Activated T-helper 9 cell treated with anti-CD3 and anti-CD28 coated beads, Interleukin-2, amount 50 U/mL, for 16 hours (primary cell): ENCODE measurements around the gene IGFL3.
"Not testable (repeated sequence)": the region's sequence is repeated elsewhere in the genome, so short reads cannot be mapped to it uniquely, and the experiment has no call there.

ENCODE experiments used
- DNase-seq: peaks from one replicate; pipeline ENCODE4 v3.0.0-alpha.2; 2020; ENCODE audit warnings: low read depth

Gene IGFL3

DNA sequence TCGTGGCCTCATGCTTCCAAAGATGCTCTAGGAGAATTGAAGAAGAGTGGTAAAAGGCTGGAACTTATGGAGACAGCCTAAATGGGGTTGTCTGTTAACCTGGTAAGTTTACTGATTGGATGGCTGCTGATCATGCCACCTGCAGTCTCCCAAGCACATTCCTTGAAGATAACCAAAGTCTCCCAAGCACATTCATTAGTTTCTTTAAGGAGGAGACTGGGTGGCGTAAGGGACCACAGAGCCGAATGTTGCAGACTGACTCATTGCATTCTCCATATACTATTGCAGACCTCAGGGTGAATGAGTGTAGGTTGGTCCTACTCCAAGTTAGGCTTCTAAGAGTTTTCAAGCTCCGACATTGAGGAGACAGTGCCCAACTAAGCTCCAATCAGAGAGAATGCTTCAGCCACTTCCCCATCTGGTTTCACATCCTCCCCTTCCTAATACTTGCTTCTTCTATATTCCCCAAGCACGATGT is at the start of gene IGFL3:
IGFL3 (minus strand) TSS at position 51 of the 478 bp plus-strand sequence; CDS start at position 12, 39 bp downstream.
- DNase-seq: no peak

DNA sequence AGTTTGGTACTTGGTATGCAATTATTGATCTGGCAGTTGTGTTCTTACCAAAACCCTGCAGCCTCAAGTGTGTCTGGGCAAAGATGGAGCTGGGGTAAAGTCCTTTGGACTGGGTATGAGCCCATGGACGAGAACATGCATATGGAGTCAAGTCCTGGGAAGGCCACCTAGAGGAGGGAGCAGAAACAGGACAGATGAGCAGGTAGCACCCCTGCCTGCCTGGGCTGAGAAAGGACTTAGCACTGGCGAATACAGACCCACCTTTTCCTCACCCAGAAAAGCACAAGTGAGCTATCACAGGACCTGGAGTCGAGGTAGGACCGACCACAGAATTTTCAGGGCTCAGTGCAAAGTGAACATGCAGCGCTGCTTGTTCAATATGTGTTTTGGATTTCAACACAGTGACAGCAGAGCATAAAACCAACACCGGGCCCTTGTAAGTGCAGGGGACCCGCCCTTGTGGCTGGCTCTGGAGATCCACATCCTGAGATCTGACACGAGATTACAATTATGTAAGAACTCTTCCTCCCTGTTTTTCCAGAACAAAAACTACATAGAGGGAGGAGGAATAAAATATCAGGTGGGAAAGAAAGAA is 49.5 kb upstream of the IGFL3 start:
- DNase-seq: no peak

DNA sequence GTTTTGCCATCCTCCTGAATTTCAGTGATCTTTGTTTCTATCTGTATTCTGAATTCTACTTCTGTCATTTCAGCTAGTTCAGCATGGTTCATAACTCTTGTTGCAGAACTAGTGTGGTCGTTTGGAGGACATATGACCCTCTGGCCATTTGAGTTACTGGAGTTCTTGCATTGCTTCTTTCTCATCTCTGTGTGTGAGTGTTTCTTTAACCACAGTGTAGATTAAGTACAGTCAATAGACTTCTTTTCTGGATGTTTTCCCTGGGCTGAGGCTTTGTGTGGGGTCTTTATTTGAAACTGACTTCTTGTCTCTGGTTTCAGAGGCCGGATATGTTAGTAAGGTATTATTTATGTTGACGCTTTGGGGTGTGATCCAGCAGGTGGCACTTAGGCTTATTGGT is 38.2 kb upstream of the IGFL3 start:
- no peak for DNase-seq

DNA sequence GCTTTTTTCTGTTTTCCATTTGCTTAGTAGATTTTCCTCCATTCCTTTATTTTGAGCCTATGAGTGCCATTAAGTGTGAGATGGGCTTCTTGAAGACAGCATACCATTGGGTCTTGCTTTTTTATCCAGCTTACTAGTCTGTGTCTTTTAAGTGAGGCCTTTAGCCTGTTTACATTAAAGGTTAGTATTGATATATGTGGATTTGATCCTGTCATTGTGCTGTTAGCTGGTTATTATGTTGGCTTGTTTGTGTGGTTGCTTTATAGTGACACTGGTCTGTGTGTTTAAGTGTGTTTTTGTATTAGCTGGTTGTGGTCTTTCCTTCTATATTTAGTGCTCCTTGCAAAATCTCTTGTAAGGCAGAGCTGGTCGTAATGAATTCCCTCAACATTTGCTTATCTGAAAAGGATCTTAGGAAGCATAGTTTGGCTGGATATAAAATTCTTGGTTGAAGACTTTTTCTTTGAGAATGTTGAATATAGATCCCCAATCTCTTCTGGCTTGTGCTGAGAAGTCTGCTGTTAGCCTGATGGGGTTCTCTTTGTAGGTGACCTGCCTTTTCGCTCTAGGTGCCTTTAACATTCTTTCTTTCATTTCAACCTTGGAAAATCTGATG is 37.3 kb upstream of the IGFL3 start:
- DNase-seq: not testable (repeated sequence)

DNA sequence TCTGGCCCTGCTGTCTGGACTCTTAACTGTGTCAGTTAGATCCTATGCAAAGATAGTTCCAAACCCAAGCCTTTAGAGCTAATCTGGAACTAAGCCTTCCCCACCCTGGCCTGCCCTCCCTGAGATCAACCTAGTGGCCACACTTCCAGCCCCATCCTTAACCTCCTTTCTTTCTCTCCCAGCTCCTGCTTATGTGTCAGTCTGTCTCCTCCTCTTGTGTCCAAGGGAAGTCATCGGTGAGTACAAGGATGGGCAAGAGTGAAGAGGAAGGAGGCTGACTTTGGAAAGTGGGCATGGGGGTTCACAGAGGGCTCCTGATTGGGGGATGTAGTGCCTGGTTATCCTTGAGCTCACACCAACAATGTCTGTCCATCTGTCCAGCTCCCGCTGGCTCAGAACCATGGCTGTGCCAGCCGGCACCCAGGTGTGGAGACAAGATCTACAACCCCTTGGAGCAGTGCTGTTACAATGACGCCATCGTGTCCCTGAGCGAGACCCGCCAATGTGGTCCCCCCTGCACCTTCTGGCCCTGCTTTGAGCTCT is 35.8 kb upstream of the IGFL3 start:
- no peak for DNase-seq

DNA sequence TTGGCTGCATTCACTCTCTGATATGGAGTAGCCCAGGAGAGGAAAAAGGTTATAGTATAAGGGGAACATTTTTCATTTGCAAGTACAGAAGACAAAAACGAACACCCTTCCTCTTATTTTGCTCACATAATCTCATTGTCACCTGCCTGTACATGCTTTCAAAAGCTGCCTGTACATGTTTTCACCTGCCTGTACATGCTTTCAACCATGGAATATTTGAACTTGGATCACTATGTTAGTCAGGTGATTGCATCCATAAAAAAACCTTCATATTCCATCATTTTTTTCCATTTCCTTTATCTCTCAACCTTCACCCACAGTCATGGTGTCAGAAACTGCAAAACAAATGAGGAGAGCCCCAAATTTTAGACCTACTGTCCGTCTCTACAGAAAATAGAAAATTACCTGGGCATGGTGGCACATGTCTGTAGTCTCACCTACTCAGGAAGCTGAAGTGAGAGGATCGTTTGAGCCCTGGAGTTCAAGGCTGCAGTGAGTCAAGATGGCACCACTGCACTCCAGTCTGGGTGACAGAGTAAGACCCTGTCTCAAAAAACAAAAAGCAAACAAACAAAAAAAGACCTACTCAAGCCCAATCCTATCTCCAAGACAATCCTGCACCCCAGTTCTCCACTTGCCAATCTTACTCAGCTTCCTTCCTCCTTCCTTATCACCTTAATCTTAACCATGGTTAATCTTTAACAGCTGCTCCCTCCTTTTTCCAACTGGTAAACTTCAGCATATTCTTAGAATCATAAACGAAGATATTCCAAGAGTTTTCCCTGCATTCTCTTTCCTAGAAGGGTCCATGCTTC is 35.1 kb upstream of the IGFL3 start:
- no peak for DNase-seq

GRCh38 chr19:46155237-46155636 is 30.7 kb upstream of the IGFL3 start:
- no peak for DNase-seq

DNA sequence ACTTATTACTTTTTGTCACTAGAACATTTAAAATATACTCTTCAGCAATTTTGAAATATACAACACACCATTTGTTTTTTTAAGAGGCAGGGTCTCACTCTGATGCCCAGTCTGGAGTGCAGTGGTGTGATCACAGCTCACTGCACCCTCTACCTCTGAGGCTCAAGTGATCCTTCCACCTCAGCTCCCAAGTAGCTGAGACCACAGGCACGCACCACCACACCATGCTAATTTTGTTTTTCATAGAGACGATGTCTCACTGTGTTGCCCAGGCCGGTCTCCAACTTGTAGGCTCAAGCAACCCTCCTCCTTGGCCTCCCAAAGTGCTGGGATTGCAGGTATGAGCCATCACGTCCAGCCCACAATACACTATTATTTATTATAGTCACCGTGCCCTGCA is 26.1 kb upstream of the IGFL3 start:
- DNase-seq: no peak

- no peak for DNase-seq
Measured at GRCh38 chr19:46147791-46148288, 23.4 kb upstream of the IGFL3 start, which contains the start of gene IGFL2. Gene IGFL2 (plus strand): TSS chr19:46148238. CDS start chr19:46148279, 41 bp downstream.

DNA sequence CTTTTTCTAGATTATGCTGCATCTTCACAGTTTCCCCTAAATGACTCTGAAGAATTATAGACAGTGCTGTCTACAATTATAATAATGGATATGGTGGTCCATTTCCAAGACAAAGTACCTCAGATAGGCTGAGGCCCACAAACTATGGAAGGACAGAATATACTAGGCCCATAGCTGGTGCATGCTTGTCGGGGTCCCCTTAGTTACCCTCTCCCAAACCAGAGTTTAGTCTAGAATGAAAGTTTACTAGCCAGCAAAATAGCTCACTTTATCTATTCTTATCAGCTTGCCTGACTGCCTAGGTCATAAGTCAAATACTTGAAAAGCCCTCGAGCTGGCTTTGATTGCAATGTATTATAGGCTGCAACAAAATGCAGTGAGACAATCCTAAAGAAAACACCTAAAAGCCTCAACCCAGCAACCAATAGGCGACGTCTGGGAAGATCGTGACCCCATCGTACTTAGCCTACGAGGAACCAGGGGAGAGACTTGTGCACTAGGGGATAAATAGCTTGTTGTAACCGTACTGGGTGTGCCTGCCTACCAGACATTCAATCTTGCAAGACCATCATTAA is 22.8 kb upstream of the IGFL3 start:
- no peak for DNase-seq

GRCh38 chr19:46144756-46145155 is 20.3 kb upstream of the IGFL3 start:
- DNase-seq: no peak

DNA sequence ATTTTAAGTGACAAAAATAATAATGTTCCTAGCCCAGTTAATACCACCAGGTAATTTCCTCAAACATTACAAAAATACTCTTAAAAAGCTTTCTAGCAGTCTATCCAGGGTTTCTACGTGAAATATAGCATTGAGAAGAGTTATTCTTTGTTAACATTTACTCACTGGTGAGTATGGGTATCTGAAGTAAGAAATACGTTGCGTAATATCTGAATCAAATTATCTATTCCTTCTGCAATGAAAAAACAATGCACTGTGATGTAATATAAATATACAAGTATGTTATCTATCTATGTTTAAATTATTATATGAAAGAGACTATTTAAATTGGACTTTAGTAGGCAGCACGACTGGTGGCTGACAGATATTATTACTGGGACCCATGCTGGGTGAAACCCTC is 17.8 kb upstream of the IGFL3 start:
- DNase-seq: no peak

- DNase-seq: no peak
Measured at GRCh38 chr19:46141421-46141820, 16.9 kb upstream of the IGFL3 start.

DNA sequence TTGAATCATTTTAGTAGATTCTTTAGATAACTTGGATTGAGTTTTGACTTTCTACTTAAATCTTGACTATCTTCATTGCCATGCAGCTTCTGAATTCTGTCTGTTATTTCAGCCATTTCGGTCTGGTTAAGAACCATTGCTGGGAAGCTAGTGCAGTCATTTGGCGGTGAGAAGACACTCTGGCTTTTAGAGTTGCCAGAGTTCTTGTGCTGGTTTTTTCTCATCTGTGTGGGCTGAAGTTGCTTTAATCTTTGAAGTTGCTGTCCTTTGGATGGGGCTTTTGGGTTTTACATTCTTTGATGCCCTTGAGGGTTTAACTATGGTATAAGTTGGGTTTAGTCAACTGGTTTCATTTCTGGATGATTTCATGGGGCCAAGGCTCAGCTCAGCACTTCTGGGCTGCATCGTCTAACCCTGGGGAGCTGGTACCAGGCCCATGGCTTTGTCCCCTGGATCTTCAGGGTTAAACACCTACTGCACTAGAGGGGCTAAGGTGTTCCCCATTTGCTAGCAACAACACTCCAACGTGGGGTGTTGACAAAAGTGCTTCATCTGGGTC is 13.5 kb upstream of the IGFL3 start:
- no peak for DNase-seq

- no peak for DNase-seq
Measured at GRCh38 chr19:46134527-46134926, 10.0 kb upstream of the IGFL3 start.

DNA sequence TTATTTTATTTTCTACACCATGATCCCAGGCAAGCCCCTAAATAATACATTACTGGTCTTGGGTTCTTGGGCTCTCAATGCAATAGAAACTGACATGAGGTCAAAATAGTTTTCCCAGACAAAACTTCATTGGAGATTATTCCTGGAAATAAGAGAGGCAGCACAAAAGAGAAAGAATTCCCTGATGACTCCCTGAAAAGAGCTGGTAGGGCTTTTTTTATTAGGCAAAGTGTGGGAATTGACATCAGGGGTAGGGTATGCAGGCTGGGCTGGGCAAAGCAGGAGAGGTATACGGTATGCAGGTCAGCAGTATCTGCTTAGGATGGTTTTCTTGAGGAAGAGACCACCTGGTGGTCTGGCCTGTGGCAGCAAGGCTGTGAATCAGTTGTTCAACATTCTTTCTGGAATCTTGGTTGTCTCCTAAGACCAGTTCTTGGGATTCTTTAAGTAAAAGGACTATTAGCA is 9.3 kb upstream of the IGFL3 start:
- no peak for DNase-seq

GRCh38 chr19:46133101-46133627 is 8.7 kb upstream of the IGFL3 start:
- DNase-seq: no peak

GRCh38 chr19:46132508-46133100 is 8.1 kb upstream of the IGFL3 start:
- DNase-seq: no peak

DNA sequence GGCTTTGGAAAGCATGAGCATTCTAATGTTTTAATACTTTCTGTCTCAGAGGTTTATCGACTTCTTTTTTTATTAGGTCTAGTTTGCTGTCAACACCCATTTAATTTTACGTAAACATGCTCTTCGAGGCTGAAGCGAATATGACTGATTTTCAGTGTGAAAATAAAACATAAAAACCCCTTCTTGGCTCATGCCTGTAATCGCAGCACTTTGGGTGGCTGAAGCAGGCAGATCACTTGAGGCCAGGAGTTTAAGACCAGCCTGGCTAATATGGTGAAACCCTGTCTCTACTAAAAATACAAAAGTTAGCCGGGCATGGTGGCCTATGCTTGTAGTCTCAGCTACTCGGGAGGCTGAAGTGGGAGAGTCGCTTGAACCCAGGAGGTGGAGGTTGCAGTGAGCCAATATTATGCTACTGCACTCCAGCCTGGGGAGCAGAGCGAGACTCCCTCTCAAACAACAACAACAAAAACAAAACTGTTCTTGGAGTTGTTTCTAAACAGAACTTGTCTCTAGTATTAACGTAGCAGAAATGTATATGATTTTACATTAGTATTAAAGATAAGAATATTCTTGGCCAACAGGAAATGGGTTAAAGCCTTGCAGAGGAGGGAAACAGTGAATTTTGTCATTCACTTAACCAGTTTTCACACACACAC is 7.1 kb upstream of the IGFL3 start:
- no peak for DNase-seq

- DNase-seq: no peak
Measured at GRCh38 chr19:46126086-46126580, 1.6 kb upstream of the IGFL3 start.
